Measurements from ENCODE around the gene SNX27. TPM values are rescaled to one million over a fixed set of nuclear protein-coding genes. Genes with fewer than 3 reads are reported as not detected.

Gene SNX27
- total and polyA plus RNA-seq, 2 donors (not counting 3 experiments of a cell fraction or from before 2014, with no cell fraction given) = 8.1 to 24.9 TPM

DNA sequence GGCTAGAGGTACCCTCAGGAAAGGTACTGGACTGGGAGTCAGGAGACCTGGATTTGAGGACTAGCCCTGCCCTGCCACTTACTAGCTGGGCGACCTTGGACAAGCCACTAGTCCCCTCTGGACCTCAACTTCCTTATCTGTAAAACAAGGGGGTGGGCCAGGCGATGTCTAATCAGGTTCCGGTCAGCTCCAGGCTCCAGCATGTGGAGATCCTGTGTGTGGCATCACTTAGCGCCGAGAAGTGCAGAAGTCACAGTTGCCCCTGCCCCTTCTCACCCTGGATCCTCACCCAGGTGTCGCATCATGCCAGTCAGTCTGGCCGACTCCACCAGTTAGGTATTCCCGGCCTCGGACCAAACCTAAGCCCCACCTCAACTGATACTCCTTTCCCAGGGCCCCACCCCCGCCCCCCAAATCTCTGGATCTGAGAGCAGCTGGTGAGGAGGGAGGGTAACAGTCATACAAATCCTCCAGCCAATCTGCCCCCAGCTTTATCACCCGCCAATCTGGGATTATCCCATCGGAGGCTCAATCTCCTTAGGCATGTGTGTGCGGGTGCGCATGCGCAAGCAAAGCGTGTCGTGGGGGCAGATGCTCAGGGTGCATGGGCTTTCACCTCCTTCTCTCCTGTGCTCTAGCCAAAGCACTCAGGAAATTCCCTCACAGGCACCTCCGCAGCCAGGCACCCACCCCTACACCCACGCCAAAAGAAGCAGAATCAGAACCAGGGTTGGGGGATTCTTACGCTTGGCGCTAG is 99.4 kb downstream of the SNX27 start:
- no peak overlapping the region for H3K4me2 ChIP-seq (ENCODE audit: insufficient read depth, low read length)
- peaks cover 5 to 18% of the 10 kb centered on the region in 2 experiments for H3K27me3 ChIP-seq (ENCODE audit: control insufficient read depth in 2 of 2, insufficient read depth in 2 of 2, low read length in 2 of 2)
- ChIA-PET CTCF (no interaction called here), POLR2A (no interaction called here)
- intact Hi-C loops (cut with micrococcal nuclease) (no loop called here), dilution Hi-C loops (cut with MboI; ENCODE audit: extremely low pct_ligation_motif_present, low sequenced_read_pairs) (no loop called here)
- H4K20me1 ChIP-seq (replicated peaks; ENCODE audit: control insufficient read depth, extremely low read depth, insufficient read depth, low read length) = no peaks in the 10 kb centered on the region
- H3K36me3 ChIP-seq (ENCODE audit: control insufficient read depth in 2 of 2, extremely low read depth in 1 of 2, insufficient read depth in 2 of 2, low read length in 2 of 2) = no peaks in the 10 kb centered on the region
- H3K9me3 ChIP-seq (replicated peaks; ENCODE audit: control insufficient read depth, insufficient read depth, low read length) = no peaks in the 10 kb centered on the region
- FAIRE-seq (no peak), DNase-seq (ENCODE audit: low read depth, low spot score) (no peak)
- no peak overlapping the region for H3K9ac ChIP-seq (replicated peaks; ENCODE audit: extremely low read depth, insufficient read depth, low read length)
- TF ChIP-seq POLR2AphosphoS5 (IDR thresholded peaks at IDR 0.05; ENCODE audit: insufficient read depth, low read depth, low read length) (no peak), CTCF (IDR thresholded peaks at IDR 0.05; ENCODE audit: extremely low read depth in 1 of 2, insufficient read depth in 1 of 2, low read depth in 1 of 2, low read length in 2 of 2) (no peak), JUN (IDR thresholded peaks at IDR 0.05; ENCODE audit: borderline replicate concordance, insufficient read depth, insufficient read length, low read depth) (no peak), GATA2 (IDR thresholded peaks at IDR 0.05; ENCODE audit: insufficient read depth, insufficient read length, low read depth, low read length) (no peak), MYC (IDR thresholded peaks at IDR 0.05; ENCODE audit: low read depth, low read length) (no peak), FOS (IDR thresholded peaks at IDR 0.05; ENCODE audit: borderline replicate concordance, insufficient read depth, low read length) (no peak), EZH2 (IDR thresholded peaks at IDR 0.05; ENCODE audit: borderline replicate concordance, low read depth, low read length, severe bottlenecking) (no peak), MAX (IDR thresholded peaks at IDR 0.05; ENCODE audit: insufficient read depth, insufficient read length) (no peak), POLR2A (IDR thresholded peaks at IDR 0.05; ENCODE audit: low read depth, low read length) (no peak)
- no peaks in the 10 kb centered on the region for H3K79me2 ChIP-seq (ENCODE audit: control insufficient read depth, insufficient read depth, low read length)
- H2AFZ ChIP-seq (ENCODE audit: low read depth, low read length) = no peak overlapping the region
- H3K27ac ChIP-seq (ENCODE audit: insufficient read depth, low read depth, low read length) = no peak overlapping the region
- H3K9me1 ChIP-seq (replicated peaks; ENCODE audit: control insufficient read depth, extremely low read depth, insufficient read depth, low read length) = no peaks in the 10 kb centered on the region
- no peak overlapping the region for H3K4me3 ChIP-seq (replicated peaks in 1 of 3; ENCODE audit: insufficient read depth in 1 of 3, low read depth in 1 of 3, low read length in 3 of 3)
- H3K4me1 ChIP-seq (ENCODE audit: control insufficient read depth, extremely low read depth, insufficient read depth, low read length) = no peaks in the 10 kb centered on the region
- BruUV-seq (replicated peaks) = no TSS peak

Measured in endothelial cell of umbilical vein (primary cell).